HG03571 (cell line): ENCODE results near the gene NKAIN4.

Experiments used
- ATAC-seq: cut with Tn5 transposase; IDR thresholded peaks from one replicate; pipeline ENCODE4 v1.9.1; 2021; ENCODE audit not compliant: unreplicated experiment

NKAIN4 gene

GRCh38 chr20:63274381-63275228 lies 20.3 kb upstream of the NKAIN4 start:
- no peak for ATAC-seq

- ATAC-seq: no peak
Observed at GRCh38 chr20:63273635-63274380, 19.5 kb upstream of the NKAIN4 start.

- ATAC-seq: no peak
Observed at GRCh38 chr20:63273059-63273579, 18.9 kb upstream of the NKAIN4 start.

- ATAC-seq: peak; percentile 83
Observed at GRCh38 chr20:63272105-63273058, 18.1 kb upstream of the NKAIN4 start, which contains the start of gene ARFGAP1. Gene ARFGAP1, plus strand, starts transcription at chr20:63272813. Its CDS starts 2,768 bp downstream, at chr20:63275581.

- ATAC-seq: no peak
Observed at GRCh38 chr20:63270606-63271325, 16.5 kb upstream of the NKAIN4 start.

DNA sequence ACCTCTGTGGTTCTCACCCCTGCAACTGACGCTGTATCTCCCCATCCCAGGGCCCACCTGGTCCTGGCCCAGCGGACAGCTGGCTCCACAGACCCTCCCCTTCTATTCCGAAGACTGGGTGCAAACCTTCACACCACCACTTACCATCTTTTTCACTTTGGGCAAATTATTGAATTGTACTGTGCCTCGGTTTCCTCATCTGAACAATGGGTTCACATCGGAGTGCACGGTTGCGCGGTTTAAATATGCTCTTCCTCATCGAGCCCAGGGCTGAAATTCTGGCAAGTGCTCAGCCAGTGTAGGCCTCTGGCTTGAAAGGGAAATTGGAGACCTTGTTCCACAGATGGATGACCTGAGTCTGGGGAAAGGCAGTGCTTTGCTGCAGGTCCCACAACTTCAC lies 15.5 kb upstream of the NKAIN4 start:
- ATAC-seq: no peak

GRCh38 chr20:63268671-63269439 lies 14.6 kb upstream of the NKAIN4 start:
- ATAC-seq: no peak

GRCh38 chr20:63268256-63268655 lies 14.0 kb upstream of the NKAIN4 start:
- no peak for ATAC-seq

- no peak for ATAC-seq
Observed at GRCh38 chr20:63267691-63268090, 13.4 kb upstream of the NKAIN4 start.

DNA sequence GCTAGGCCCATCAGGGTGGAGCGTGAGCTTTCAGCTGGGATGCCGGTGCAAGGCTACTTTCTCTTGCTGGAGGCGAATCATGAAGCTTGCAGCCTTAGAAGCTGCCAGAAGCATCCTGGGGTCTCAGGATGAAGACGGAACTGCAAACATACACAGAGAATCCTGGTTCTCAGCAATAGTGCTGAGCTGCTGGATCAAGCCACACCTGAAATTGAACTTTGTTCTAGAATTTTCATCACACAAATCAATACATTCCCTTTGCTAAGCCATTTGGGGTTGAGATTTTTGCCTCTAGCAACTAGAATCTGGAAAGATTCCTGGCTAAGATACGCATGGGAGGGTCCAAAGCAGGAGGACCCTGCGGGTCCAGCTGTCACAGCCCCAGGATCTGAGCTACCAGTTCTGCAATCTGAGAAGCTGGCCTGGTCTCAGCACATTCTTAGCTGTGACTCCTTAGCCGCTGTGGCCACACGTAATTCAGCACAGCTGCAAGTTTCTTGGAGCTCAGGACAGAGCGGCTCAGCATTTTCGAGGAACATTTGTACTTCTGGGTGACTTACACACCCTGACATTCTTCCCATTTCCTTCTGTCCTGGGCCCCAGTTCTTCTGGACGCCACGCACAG lies 11.7 kb upstream of the NKAIN4 start:
- no peak for ATAC-seq

DNA sequence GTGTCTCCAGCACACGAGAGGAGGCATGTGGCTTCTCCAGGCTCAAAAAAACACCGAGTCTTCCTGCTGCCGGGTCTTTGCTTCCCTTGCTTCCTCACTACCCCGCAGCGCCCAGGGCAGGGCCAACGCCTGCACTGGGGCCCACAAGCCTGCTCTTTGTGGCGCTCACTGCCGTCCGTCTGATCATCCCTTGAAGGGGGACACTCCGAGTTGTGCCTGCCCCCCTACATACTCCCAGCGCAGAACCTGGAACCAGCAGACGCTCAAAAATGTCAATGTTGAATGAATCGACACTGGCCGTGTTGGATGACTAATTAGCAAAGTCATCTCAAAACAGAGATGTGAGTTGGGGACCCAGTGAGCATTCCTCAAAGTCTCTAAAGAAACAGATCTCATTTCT lies 10.3 kb upstream of the NKAIN4 start:
- no peak for ATAC-seq

DNA sequence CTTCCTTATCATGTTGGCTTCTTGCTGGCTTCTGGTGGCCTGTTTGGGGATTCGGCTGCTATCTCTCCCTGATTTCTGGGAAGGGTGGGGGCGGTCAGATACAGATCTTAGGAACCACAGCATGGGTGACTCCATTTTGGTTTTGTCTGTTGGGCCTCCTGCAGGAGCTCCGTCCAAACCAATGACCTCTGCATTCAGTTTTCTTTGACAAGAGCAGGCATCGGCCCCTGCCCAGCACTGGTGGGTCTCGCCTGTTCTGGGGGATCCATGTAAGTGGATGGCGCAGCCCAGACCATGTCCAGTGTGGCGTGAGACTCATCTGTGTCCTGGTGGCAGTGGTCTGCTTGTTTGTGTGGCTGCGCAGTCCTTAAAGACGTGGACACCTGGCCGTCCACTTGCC lies 9.7 kb upstream of the NKAIN4 start:
- ATAC-seq: no peak

- ATAC-seq: no peak
Observed at GRCh38 chr20:63262836-63263235, 8.6 kb upstream of the NKAIN4 start.

GRCh38 chr20:63261795-63262528 lies 7.7 kb upstream of the NKAIN4 start:
- no peak for ATAC-seq

DNA sequence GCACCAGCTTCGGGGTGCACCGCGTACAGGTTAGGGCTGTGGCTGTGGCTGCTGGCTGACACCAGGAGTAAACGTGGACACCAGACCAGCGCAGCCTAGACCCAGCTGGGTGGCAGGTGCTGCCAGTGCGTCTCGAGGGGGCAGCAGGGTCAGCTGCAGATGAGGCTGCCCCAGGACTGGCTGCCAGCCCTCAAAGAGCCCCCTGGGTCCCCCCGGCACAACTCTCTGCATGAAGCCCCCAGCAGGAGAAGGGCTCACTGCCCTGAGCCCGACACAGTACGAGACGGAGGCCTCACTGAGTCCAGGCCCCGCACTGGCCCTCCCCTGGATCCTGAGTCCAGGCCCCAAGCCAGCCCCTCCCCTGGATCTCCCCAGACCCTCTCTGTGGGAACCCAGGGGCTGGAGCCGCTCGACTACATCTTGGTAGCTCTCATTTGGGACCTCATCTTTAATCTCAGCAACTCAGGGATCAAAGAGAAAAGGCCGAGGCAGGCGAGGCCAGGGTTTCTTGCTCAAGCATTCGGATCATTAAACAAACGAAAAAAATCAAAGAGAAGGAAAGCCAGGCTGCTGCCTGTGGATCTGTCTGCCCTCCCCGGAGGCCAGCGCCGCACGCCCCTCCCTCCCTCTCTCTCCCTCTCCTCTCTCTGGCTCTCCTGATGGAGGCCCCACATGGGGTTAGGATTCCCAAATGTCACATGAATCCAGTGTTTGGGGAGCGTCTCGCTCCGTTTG lies 7.0 kb upstream of the NKAIN4 start:
- no peak for ATAC-seq

DNA sequence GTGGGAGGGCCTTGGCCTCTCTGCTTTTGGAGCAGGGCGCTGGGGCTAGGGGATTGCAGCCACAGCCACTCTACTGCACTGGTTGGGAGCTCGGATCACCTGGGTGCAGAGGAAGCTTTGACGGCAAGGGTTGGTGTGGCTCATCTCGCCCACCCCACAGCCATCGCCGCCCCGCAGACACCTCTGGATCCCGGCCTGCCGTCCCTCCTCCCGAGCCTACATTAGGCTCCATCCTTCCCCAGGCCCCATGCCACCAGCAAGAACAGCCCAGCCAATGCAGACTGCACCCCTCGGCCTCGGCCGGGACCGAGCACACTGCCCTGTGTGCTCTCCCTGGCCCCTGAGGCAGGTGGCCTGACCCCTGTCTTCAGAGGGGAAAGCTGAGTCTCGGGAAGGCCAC lies 6.3 kb upstream of the NKAIN4 start:
- no peak for ATAC-seq

- ATAC-seq: no peak
Observed at GRCh38 chr20:63259734-63260460, 5.6 kb upstream of the NKAIN4 start.
